Measurements from ENCODE around the gene BABAM2.

Gene BABAM2

GRCh38 chr2:27890146-27890923 is at the start of gene BABAM2, which contains the start of gene RBKS:
TSS of gene BABAM2 (plus strand) at chr2:27890729. CDS start at chr2:27894557, 3,828 bp downstream.
TSS of gene RBKS (minus strand) at chr2:27890387. CDS start at chr2:27890345, 42 bp downstream.
- no peak for FAIRE-seq
- TF ChIP-seq CTCF (IDR thresholded peaks at IDR 0.05; ENCODE audit: insufficient read depth, missing control alignments) = no peak
- DNase-seq (ENCODE audit: insufficient read length, low spot score) = peak; percentile 82

GRCh38 chr2:27842894-27843293 is 47.6 kb upstream of the BABAM2 start:
- TF ChIP-seq CTCF (IDR thresholded peaks at IDR 0.05; ENCODE audit: insufficient read depth, missing control alignments) = no peak
- no peak for FAIRE-seq
- no peak for DNase-seq (ENCODE audit: insufficient read length, low spot score)

GRCh38 chr2:27843992-27844391 is 46.5 kb upstream of the BABAM2 start:
- TF ChIP-seq CTCF (IDR thresholded peaks at IDR 0.05; ENCODE audit: insufficient read depth, missing control alignments) = no peak
- no peak for DNase-seq (ENCODE audit: insufficient read length, low spot score)
- FAIRE-seq = no peak

GRCh38 chr2:27844821-27845255 is 45.7 kb upstream of the BABAM2 start:
- TF ChIP-seq CTCF (IDR thresholded peaks at IDR 0.05; ENCODE audit: insufficient read depth, missing control alignments) = no peak
- DNase-seq (ENCODE audit: insufficient read length, low spot score) (no peak), FAIRE-seq (no peak)

GRCh38 chr2:27847333-27847732 is 43.2 kb upstream of the BABAM2 start:
- DNase-seq (ENCODE audit: insufficient read length, low spot score) = no peak
- TF ChIP-seq CTCF (IDR thresholded peaks at IDR 0.05; ENCODE audit: insufficient read depth, missing control alignments) = no peak
- no peak for FAIRE-seq

- TF ChIP-seq CTCF (IDR thresholded peaks at IDR 0.05; ENCODE audit: insufficient read depth, missing control alignments) = no peak
- no peak for FAIRE-seq
- no peak for DNase-seq (ENCODE audit: insufficient read length, low spot score)
Observed at GRCh38 chr2:27849558-27850205, 40.8 kb upstream of the BABAM2 start.

GRCh38 chr2:27852691-27853090 is 37.8 kb upstream of the BABAM2 start:
- no peak for TF ChIP-seq CTCF (IDR thresholded peaks at IDR 0.05; ENCODE audit: insufficient read depth, missing control alignments)
- DNase-seq (ENCODE audit: insufficient read length, low spot score) (no peak), FAIRE-seq (no peak)
